Lower lobe of right lung (tissue), 2 donors: Measurements from ENCODE around the gene ACADSB. TPM values are rescaled to one million over a fixed set of nuclear protein-coding genes. Genes with fewer than 3 reads are reported as not detected.

ENCODE experiments used
- ATAC-seq, 2 donors: fragments of 200-7000 bp; cut with Tn5 transposase; one replicate each; pipeline ENCODE4 v1.9.1; 2020 to 2022; ENCODE audit warnings: mild to moderate bottlenecking in 2 of 2, moderate library complexity in 2 of 2
- DNase-seq: peaks from one replicate; pipeline ENCODE4 v3.0.0-alpha.2; 2020
- H3K27ac ChIP-seq: fragments of 200-600 bp; one replicate; pipeline ENCODE4 v1.8.0; 2022
- H3K27me3 ChIP-seq: fragments of 200-600 bp; one replicate; pipeline ENCODE4 v1.8.0; 2022; ENCODE audit warnings: low read depth
- H3K36me3 ChIP-seq: fragments of 200-600 bp; one replicate; pipeline ENCODE4 v1.8.0; 2022; ENCODE audit warnings: mild to moderate bottlenecking
- H3K4me1 ChIP-seq: fragments of 200-600 bp; one replicate; pipeline ENCODE4 v1.8.0; 2022
- H3K4me3 ChIP-seq: fragments of 200-600 bp; one replicate; pipeline ENCODE4 v1.8.0; 2022; ENCODE audit warnings: mild to moderate bottlenecking
- H3K9me3 ChIP-seq: fragments of 200-600 bp; one replicate; pipeline ENCODE4 v1.8.0; 2022
- intact Hi-C: fragments of 100-400 bp; cut with DNase I; formaldehyde crosslinking; loops from one replicate; pipeline ENCODE4 v1.11.0; 2022
- total RNA-seq: library from RNA; stranded (reverse); fragmentation: NEBNext Ultra II Directional; extraction: Animal tissue kit (Norgen Biotek cat#: 25700); gene quantifications from one replicate; pipeline ENCODE4 v1.2.1, GENCODE V29; 2021
- TF ChIP-seq, protein P1 (sequence below): fragments of 200-600 bp; IDR thresholded peaks from one replicate; pipeline ENCODE4 v1.8.0; 2022; ENCODE audit warnings: antibody characterized with exemption, mild to moderate bottlenecking
- donor health status: DM: no; HTN: yes; CAD: no; lungs with severe emphysema.

Gene ACADSB
- total RNA-seq, 1 donor from 2014 or later: 24.0 TPM

DNA sequence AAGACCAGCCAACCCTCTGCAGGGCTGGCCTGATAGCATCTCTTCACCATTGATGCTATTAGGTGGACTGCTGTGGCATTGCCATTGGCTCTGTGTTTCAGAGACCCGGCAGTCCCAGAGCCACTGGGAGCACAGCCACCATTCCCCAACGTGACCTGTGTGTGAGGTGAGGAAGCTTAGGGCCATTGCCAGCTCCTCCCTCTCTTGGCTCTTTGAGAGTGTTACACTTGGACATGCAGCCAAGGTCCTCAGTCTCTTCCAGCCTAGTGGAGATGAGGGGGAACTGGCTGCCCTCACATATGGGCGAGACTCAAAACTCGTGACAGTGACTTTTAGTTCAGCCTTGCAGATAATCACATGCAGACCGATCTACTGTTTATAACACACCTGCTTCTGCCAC is 87.6 kb downstream of the ACADSB start:
- Histone ChIP-seq H3K9me3 (no peaks in the 10 kb centered on the region), H3K27ac (no peak overlapping the region), H3K27me3 (no peaks in the 10 kb centered on the region), H3K4me1 (no peaks in the 10 kb centered on the region), H3K36me3 (no peaks in the 10 kb centered on the region), H3K4me3 (no peak overlapping the region)
- no peak for ATAC-seq
- TF ChIP-seq, protein P1, sequence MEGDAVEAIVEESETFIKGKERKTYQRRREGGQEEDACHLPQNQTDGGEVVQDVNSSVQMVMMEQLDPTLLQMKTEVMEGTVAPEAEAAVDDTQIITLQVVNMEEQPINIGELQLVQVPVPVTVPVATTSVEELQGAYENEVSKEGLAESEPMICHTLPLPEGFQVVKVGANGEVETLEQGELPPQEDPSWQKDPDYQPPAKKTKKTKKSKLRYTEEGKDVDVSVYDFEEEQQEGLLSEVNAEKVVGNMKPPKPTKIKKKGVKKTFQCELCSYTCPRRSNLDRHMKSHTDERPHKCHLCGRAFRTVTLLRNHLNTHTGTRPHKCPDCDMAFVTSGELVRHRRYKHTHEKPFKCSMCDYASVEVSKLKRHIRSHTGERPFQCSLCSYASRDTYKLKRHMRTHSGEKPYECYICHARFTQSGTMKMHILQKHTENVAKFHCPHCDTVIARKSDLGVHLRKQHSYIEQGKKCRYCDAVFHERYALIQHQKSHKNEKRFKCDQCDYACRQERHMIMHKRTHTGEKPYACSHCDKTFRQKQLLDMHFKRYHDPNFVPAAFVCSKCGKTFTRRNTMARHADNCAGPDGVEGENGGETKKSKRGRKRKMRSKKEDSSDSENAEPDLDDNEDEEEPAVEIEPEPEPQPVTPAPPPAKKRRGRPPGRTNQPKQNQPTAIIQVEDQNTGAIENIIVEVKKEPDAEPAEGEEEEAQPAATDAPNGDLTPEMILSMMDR: no peak
- DNase-seq: no peak
- intact Hi-C loops: no loop called here

DNA sequence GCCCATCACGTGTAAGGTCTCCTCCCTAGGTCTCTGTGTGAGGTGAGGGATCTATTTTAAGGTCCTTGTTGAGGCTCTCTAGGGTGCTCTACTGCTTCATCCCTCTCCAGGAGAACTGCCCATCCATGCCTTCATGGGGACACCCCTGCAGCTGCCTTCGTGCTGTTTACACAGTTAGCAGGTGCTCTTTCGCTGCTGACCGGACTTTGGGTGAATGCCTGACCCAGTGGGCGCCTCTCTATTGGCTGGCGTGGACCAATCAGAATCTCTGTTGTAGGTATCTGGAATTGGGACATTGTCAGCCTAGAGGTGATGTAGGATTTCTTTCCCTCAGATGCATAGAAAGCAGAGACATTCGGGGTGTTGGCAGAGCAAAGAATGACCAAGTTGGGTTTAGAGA is 88.2 kb downstream of the ACADSB start:
- no peak overlapping the region for H3K4me3 ChIP-seq
- ATAC-seq (no peak), DNase-seq (no peak)
- H3K36me3 ChIP-seq: no peaks in the 10 kb centered on the region
- intact Hi-C loops: no loop called here
- H3K27me3 ChIP-seq: no peaks in the 10 kb centered on the region
- no peak overlapping the region for H3K27ac ChIP-seq
- TF ChIP-seq, protein P1: no peak
- no peaks in the 10 kb centered on the region for H3K4me1 ChIP-seq
- H3K9me3 ChIP-seq: no peaks in the 10 kb centered on the region

DNA sequence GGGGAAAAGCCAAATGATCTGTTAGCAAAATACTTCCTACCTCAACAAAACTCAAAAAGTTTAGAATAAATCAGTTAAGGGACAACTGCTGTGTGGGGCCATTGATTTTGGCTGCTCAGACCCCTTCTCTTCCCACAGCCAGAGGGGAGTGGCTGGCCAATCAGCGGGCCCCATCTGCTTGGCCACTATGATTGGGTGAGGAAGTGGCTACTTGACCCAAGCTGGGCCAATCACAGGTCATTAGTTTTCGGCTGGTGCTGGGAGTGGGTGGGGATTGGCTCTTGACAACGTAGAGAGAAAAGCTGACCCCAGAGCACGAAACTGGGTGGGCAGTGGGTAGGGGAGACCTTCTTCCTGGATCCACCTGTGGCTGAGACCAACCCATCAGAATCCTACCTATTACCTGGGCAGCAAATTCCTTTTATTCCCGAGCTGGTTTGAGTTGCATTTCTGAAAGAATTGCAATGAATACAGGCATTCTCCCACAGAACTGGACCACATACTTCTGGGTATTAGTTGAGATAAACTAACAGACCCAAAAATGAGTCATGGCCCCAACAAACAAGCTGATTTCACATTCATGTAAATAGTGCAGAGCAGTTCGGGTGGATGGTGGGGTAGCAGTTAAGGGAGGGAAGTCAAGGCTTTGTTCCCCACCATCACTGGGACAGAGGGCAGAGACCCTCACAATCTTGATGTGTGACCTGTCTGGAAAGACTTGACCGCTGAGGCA is 91.4 kb downstream of the ACADSB start:
- Histone ChIP-seq H3K9me3 (no peaks in the 10 kb centered on the region), H3K27ac (no peak overlapping the region), H3K36me3 (no peaks in the 10 kb centered on the region), H3K4me3 (no peak overlapping the region), H3K27me3 (peaks cover 6% of the 10 kb centered on the region), H3K4me1 (no peaks in the 10 kb centered on the region)
- TF ChIP-seq, protein P1: no peak
- no peak for DNase-seq
- ATAC-seq: no peak
- intact Hi-C loops: no loop called here

DNA sequence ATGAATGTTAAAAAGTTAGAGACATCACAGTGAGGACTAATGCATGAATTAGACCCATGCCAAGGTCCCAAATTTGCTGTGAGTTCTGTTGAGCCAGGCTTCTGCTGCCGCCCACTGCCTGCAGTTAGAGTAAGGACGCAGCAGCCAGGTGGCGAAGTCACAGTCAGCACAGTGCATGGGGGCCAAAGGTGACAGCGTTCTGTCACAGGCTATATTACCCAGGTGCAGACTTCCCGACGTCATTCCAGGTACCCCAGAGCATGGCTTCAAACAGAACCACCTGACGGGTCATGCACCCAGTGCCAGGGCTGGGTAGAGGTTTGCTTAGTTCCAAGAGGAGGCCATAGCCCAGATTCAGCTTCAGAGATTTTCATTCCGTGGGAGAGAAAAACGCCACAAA is 93.1 kb downstream of the ACADSB start:
- Histone ChIP-seq H3K4me1 (no peaks in the 10 kb centered on the region), H3K36me3 (no peaks in the 10 kb centered on the region), H3K27ac (no peak overlapping the region), H3K27me3 (peaks cover 6% of the 10 kb centered on the region), H3K9me3 (no peaks in the 10 kb centered on the region), H3K4me3 (no peak overlapping the region)
- ATAC-seq: no peak
- TF ChIP-seq, protein P1: no peak
- no peak for DNase-seq
- intact Hi-C loops: no loop called here

DNA sequence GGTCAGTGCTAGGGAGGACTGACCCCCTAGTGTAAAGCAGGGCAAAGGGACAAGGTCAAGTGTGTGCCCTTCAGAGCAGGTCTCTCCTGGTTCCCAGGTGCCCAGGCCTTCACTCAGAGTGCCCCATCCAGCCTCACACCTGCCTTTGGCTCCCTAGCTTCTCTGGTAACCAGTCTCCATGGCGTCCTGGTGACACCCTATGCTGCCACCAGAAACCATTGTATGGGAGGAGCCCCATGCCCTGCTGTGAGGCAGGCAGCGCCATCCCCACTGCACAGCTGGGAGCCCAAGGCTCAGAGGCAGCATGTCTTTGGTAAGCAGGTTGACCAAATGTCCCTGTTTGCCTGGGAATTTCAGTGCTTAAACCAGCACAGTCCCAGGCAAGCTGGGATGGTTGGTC is 93.9 kb downstream of the ACADSB start:
- H3K27ac ChIP-seq: no peak overlapping the region
- intact Hi-C loops: no loop called here
- H3K36me3 ChIP-seq: no peaks in the 10 kb centered on the region
- no peaks in the 10 kb centered on the region for H3K9me3 ChIP-seq
- H3K27me3 ChIP-seq: peaks cover 6% of the 10 kb centered on the region
- ATAC-seq (no peak), DNase-seq (no peak)
- H3K4me1 ChIP-seq: no peaks in the 10 kb centered on the region
- no peak overlapping the region for H3K4me3 ChIP-seq
- TF ChIP-seq, protein P1: no peak
